Body of pancreas (tissue), 4 donors: ENCODE data around the gene ZNF789. TPM values are rescaled to one million over a fixed set of nuclear protein-coding genes. Genes with fewer than 3 reads are reported as not detected.

Experiments
- ATAC-seq: fragments of 150-250 bp; one replicate; pipeline ENCODE4 v1.9.1; 2016
- DNase-seq, 4 donors: peaks; one replicate each; pipeline ENCODE4 v3.0.0-alpha.2; 2019
- H3K27ac ChIP-seq, 4 donors: fragments of 200-600 bp; sonication (generic); 1 replicate in 3 of 4; 2 replicates in 1 of 4; pipeline versions ENCODE4 v1.5.1 to v1.6.1; 2016 to 2019; ENCODE audit warnings: mild to moderate bottlenecking in 1 of 4, mixed read lengths in 1 of 4, moderate library complexity in 1 of 4
- H3K27me3 ChIP-seq, 2 donors: fragments of 200-600 bp; sonication (generic); one replicate each; pipeline ENCODE4 v1.6.0; 2016; ENCODE audit warnings: mild to moderate bottlenecking in 1 of 2
- H3K36me3 ChIP-seq, 2 donors: fragments of 200-600 bp; sonication (generic); replicated peaks in 1 of 2; 2 replicates each; pipeline ENCODE4 v1.5.1; 2016; ENCODE audit warnings: low read depth in 2 of 2; ENCODE audit not compliant: insufficient read depth in 1 of 2
- H3K4me1 ChIP-seq: fragments of 200-600 bp; sonication (generic); one replicate; pipeline ENCODE4 v1.6.0; 2016
- H3K4me3 ChIP-seq, 2 donors: fragments of 200-600 bp; sonication (generic); 1 replicate in 1 of 2; 2 replicates in 1 of 2; pipeline ENCODE4 v1.5.1; 2016 to 2019
- H3K9me3 ChIP-seq, 3 donors: fragments of 200-600 bp; sonication (generic); 1 replicate in 2 of 3; 2 replicates in 1 of 3; pipeline ENCODE4 v1.5.1; 2016
- CTCF ChIP-seq, 7 experiments: fragments of 450-650 bp in 4 of 7; fragments of 200-600 bp in 3 of 7; sonication (generic) in 3 of 7; IDR thresholded peaks; one replicate each; pipeline ENCODE4 v1.5.1; 2016 to 2019; ENCODE audit warnings: antibody characterized with exemption in 7 of 7
- POLR2A ChIP-seq, 3 donors: fragments of 450-650 bp; IDR thresholded peaks; one replicate each; pipeline ENCODE4 v1.6.1; 2016; ENCODE audit warnings: antibody characterized with exemption in 3 of 3, mild to moderate bottlenecking in 2 of 3
- WGBS, 2 donors: methylation state at CpG; one replicate each; pipeline ENCODE4 v1.1.5; 2017; 5-methylcytosine and 5-hydroxymethylcytosine counted together
- intact Hi-C: fragments of 100-400 bp; cut with DNase I; formaldehyde crosslinking; loops from one replicate; pipeline ENCODE4 v1.15.1; 2023
- total RNA-seq, 2 donors: library from RNA; depleted of rRNA; stranded (reverse); fragments of >200 nt; gene quantifications; one replicate each; pipeline ENCODE4 v1.1.0, GENCODE V29; 2016

ZNF789 gene
- total RNA-seq, 2 donors from 2014 or later = 5.4 to 22.7 TPM

GRCh38 chr7:99468336-99468918 lies 4.3 kb upstream of the ZNF789 start:
- Histone ChIP-seq H3K27me3 (no peaks in the 10 kb centered on the region), H3K4me3 (no peak overlapping the region), H3K9me3 (no peaks in the 10 kb centered on the region), H3K36me3 (no peaks in the 10 kb centered on the region), H3K27ac (no peak overlapping the region), H3K4me1 (peaks cover 39% of the 10 kb centered on the region)
- 88 to 93% methylated on average over 9 to 24 of the region's 29 CpGs for WGBS, 2 donors
- intact Hi-C loops = no loop called here
- ATAC-seq (no peak), DNase-seq (no peak)
- TF ChIP-seq CTCF (IDR thresholded peaks at IDR 0.05) = no peak

GRCh38 chr7:99469381-99470065 lies 3.2 kb upstream of the ZNF789 start:
- Histone ChIP-seq H3K27ac (peak overlapping the region in 1 of 4 donors; percentile 43), H3K36me3 (no peaks in the 10 kb centered on the region), H3K9me3 (no peaks in the 10 kb centered on the region), H3K4me3 (no peak overlapping the region), H3K27me3 (no peaks in the 10 kb centered on the region), H3K4me1 (peaks cover 37% of the 10 kb centered on the region)
- DNase-seq = no peak
- TF ChIP-seq CTCF (IDR thresholded peaks at IDR 0.05) (no peak), POLR2A (IDR thresholded peaks at IDR 0.05) (no peak)
- no peak for ATAC-seq
- WGBS, 2 donors = 30 to 31% methylated on average over 23 of the region's 23 CpGs
- intact Hi-C loops = no loop called here

GRCh38 chr7:99473315-99473596 lies 566 bp downstream of the ZNF789 start:
- DNase-seq (peak in 1 of 4 donors; percentile 34), ATAC-seq (peak; percentile 18)
- H3K4me1 ChIP-seq = peaks cover 24% of the 10 kb centered on the region
- H3K4me3 ChIP-seq = peak overlapping the region; percentile 86 to 95
- H3K27me3 ChIP-seq = no peaks in the 10 kb centered on the region
- no peaks in the 10 kb centered on the region for H3K36me3 ChIP-seq
- 0% methylated on average over 7 of the region's 7 CpGs for WGBS, 2 donors
- peak overlapping the region in 3 of 4 donors; percentile 66 to 94 (median 89) for H3K27ac ChIP-seq
- TF ChIP-seq CTCF (IDR thresholded peaks at IDR 0.05) (no peak), POLR2A (IDR thresholded peaks at IDR 0.05) (no peak)
- intact Hi-C loops = no loop called here
- no peaks in the 10 kb centered on the region for H3K9me3 ChIP-seq

- Histone ChIP-seq H3K4me1 (peaks cover 12% of the 10 kb centered on the region), H3K27ac (no peak overlapping the region), H3K27me3 (no peaks in the 10 kb centered on the region), H3K9me3 (no peaks in the 10 kb centered on the region), H3K4me3 (no peak overlapping the region), H3K36me3 (no peaks in the 10 kb centered on the region)
- intact Hi-C loops = no loop called here
- no peak for DNase-seq
- WGBS, 2 donors = 74 to 83% methylated on average over 5 of the region's 5 CpGs
- ATAC-seq = no peak
- TF ChIP-seq CTCF (IDR thresholded peaks at IDR 0.05) (no peak), POLR2A (IDR thresholded peaks at IDR 0.05) (no peak)
Observed at GRCh38 chr7:99476107-99476506, 3.4 kb downstream of the ZNF789 start.
